ENCODE measurements around the gene SYNPO2. TPM values are rescaled to one million over a fixed set of nuclear protein-coding genes. Genes with fewer than 3 reads are reported as not detected.

SYNPO2 gene
- total RNA-seq, 1 donor from 2014 or later: 0.09 TPM

DNA sequence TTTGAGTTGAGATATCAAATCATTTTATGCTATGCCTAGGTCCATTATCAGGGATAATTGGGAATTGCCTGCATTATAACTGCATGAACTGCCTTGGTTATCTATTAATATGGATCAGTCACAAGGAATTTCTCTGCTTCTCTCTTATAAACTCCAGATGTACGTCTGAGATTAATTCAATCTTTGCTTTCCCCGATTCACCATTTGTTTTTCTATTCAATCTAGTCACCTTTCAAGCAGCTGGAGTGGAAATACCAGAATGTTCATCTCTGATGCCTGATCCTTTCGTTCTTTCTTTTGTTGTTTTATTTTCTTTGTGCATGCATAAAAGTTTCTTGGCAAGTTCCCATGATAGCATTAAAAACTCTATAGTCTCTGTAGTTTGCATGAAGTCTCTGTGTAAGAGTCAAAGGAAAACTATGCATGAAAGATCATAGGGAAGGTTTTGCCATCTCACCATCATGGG is 22.6 kb downstream of the SYNPO2 start:
- no peak overlapping the region for H3K4me3 Mint-ChIP-seq
- no peak overlapping the region for H3K27ac Mint-ChIP-seq
- no peak for TF ChIP-seq EZH2phosphoT487 (IDR thresholded peaks at IDR 0.05)
- no peak for TF ChIP-seq CTCF (IDR thresholded peaks at IDR 0.05)
- no peak for TF ChIP-seq EZH2 (IDR thresholded peaks at IDR 0.05)
- H3K36me3 Mint-ChIP-seq: no peaks in the 10 kb centered on the region
- Histone ChIP-seq H3K27me3 (no peaks in the 10 kb centered on the region), H3K4me1 (no peaks in the 10 kb centered on the region), H3K9ac (no peak overlapping the region), H4K20me1 (ENCODE audit: low read depth) (no peaks in the 10 kb centered on the region), H3K36me3 (no peaks in the 10 kb centered on the region), H2AFZ (replicated peaks) (no peak overlapping the region), H3K4me2 (no peak overlapping the region), H3K4me3 (no peak overlapping the region), H3K27ac (no peak overlapping the region), H3K9me3 (ENCODE audit: low read depth) (no peaks in the 10 kb centered on the region), H3K79me2 (ENCODE audit: low read depth) (no peaks in the 10 kb centered on the region), H3F3A (ENCODE audit: low read depth) (no peaks in the 10 kb centered on the region)
- H3K4me1 Mint-ChIP-seq: no peaks in the 10 kb centered on the region
- no peaks in the 10 kb centered on the region for H3K27me3 Mint-ChIP-seq (ENCODE audit: insufficient read depth, low read depth)
- no peaks in the 10 kb centered on the region for H3K9me3 Mint-ChIP-seq
- no peak for DNase-seq (ENCODE audit: low spot score)

DNA sequence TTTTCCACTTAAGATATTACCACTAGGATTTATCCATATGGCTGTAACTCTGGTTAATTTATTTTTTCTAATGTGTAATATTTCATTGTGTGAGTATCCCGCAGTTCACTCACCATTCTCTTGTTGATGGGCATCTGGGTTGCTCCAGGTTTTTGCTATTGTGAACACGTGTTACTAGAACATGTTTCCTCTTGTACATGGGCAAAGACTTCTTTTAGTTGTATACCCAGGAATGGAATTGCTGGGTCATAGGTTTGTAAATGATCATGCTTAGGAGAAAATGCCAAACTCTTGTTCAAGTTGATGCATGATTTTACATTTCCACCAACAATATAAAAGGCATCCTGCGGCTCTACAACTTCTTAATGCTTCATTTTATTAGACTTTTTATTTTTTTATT is 26.8 kb downstream of the SYNPO2 start:
- Histone ChIP-seq H3K9me3 (ENCODE audit: low read depth) (no peaks in the 10 kb centered on the region), H3K79me2 (ENCODE audit: low read depth) (no peaks in the 10 kb centered on the region), H3F3A (ENCODE audit: low read depth) (no peaks in the 10 kb centered on the region), H3K9ac (no peak overlapping the region), H3K4me1 (no peaks in the 10 kb centered on the region), H3K27ac (no peak overlapping the region), H3K4me2 (no peak overlapping the region), H3K36me3 (no peaks in the 10 kb centered on the region), H3K4me3 (no peak overlapping the region), H3K27me3 (no peaks in the 10 kb centered on the region), H4K20me1 (ENCODE audit: low read depth) (no peaks in the 10 kb centered on the region), H2AFZ (replicated peaks) (no peak overlapping the region)
- H3K4me1 Mint-ChIP-seq: no peaks in the 10 kb centered on the region
- H3K4me3 Mint-ChIP-seq: no peak overlapping the region
- no peaks in the 10 kb centered on the region for H3K36me3 Mint-ChIP-seq
- no peak overlapping the region for H3K27ac Mint-ChIP-seq
- no peak for DNase-seq (ENCODE audit: low spot score)
- H3K9me3 Mint-ChIP-seq: no peaks in the 10 kb centered on the region
- no peaks in the 10 kb centered on the region for H3K27me3 Mint-ChIP-seq (ENCODE audit: insufficient read depth, low read depth)
- TF ChIP-seq EZH2 (IDR thresholded peaks at IDR 0.05) (no peak), CTCF (IDR thresholded peaks at IDR 0.05) (no peak), EZH2phosphoT487 (IDR thresholded peaks at IDR 0.05) (no peak)

- TF ChIP-seq CTCF (IDR thresholded peaks at IDR 0.05) (no peak), EZH2 (IDR thresholded peaks at IDR 0.05) (no peak), EZH2phosphoT487 (IDR thresholded peaks at IDR 0.05) (no peak)
- Mint-ChIP-seq H3K9me3 (no peaks in the 10 kb centered on the region), H3K27ac (no peak overlapping the region), H3K4me3 (no peak overlapping the region), H3K36me3 (no peaks in the 10 kb centered on the region), H3K27me3 (ENCODE audit: insufficient read depth, low read depth) (peaks cover 2% of the 10 kb centered on the region), H3K4me1 (no peaks in the 10 kb centered on the region)
- H3K36me3 ChIP-seq: no peaks in the 10 kb centered on the region
- no peak overlapping the region for H2AFZ ChIP-seq (replicated peaks)
- H3F3A ChIP-seq (ENCODE audit: low read depth): no peaks in the 10 kb centered on the region
- no peak overlapping the region for H3K4me2 ChIP-seq
- H3K27ac ChIP-seq: no peak overlapping the region
- no peak for DNase-seq (ENCODE audit: low spot score)
- no peaks in the 10 kb centered on the region for H3K9me3 ChIP-seq (ENCODE audit: low read depth)
- H3K9ac ChIP-seq: no peak overlapping the region
- no peaks in the 10 kb centered on the region for H3K79me2 ChIP-seq (ENCODE audit: low read depth)
- H3K27me3 ChIP-seq: no peaks in the 10 kb centered on the region
- no peak overlapping the region for H3K4me3 ChIP-seq
- no peaks in the 10 kb centered on the region for H3K4me1 ChIP-seq
- H4K20me1 ChIP-seq (ENCODE audit: low read depth): no peaks in the 10 kb centered on the region
These were observed 28.1 kb downstream of the SYNPO2 start for GRCh38 chr4:118916691-118917289.
